NCI-H526 (cell line): Measurements from ENCODE around the gene CRIM1.

Experiments used
- DNase-seq, 2 experiments: peaks; one replicate each; lab custom pipeline; 2025; lab: John Stamatoyannopoulos, UW

The CRIM1 gene

GRCh38 chr2:36425608-36426355, 70.2 kb downstream of the CRIM1 start:
- no peak for DNase-seq

- DNase-seq: no peak
These were observed 72.2 kb downstream of the CRIM1 start for GRCh38 chr2:36427790-36428243.

GRCh38 chr2:36430549-36430948, 75.0 kb downstream of the CRIM1 start:
- DNase-seq: no peak

- DNase-seq: no peak
These were observed 76.9 kb downstream of the CRIM1 start for GRCh38 chr2:36432479-36432878.

GRCh38 chr2:36433311-36434217, 78.0 kb downstream of the CRIM1 start:
- peak in 1 of 2 experiments; percentile 21 for DNase-seq

- DNase-seq: no peak
These were observed 82.9 kb downstream of the CRIM1 start for GRCh38 chr2:36438449-36438977.

GRCh38 chr2:36439084-36439483, 83.5 kb downstream of the CRIM1 start:
- no peak for DNase-seq

- no peak for DNase-seq
These were observed 85.6 kb downstream of the CRIM1 start for GRCh38 chr2:36441065-36441625.

- no peak for DNase-seq
These were observed 86.2 kb downstream of the CRIM1 start for GRCh38 chr2:36441816-36442215.

- no peak for DNase-seq
These were observed 88.8 kb downstream of the CRIM1 start for GRCh38 chr2:36444216-36444936.

GRCh38 chr2:36445185-36445866, 89.7 kb downstream of the CRIM1 start:
- DNase-seq: no peak

- DNase-seq: no peak
These were observed 90.7 kb downstream of the CRIM1 start for GRCh38 chr2:36446294-36446693.

GRCh38 chr2:36449213-36449612, 93.6 kb downstream of the CRIM1 start:
- no peak for DNase-seq

- DNase-seq: no peak
These were observed 94.4 kb downstream of the CRIM1 start for GRCh38 chr2:36449943-36450392.

GRCh38 chr2:36450466-36451196, 95.1 kb downstream of the CRIM1 start:
- no peak for DNase-seq

- no peak for DNase-seq
These were observed 95.9 kb downstream of the CRIM1 start for GRCh38 chr2:36451512-36451911.

- no peak for DNase-seq
These were observed 96.7 kb downstream of the CRIM1 start for GRCh38 chr2:36452260-36452659.

GRCh38 chr2:36453652-36454051, 98.1 kb downstream of the CRIM1 start:
- DNase-seq: no peak

GRCh38 chr2:36455011-36455410, 99.4 kb downstream of the CRIM1 start:
- DNase-seq: no peak

GRCh38 chr2:36455788-36456187, 100.2 kb downstream of the CRIM1 start:
- DNase-seq: no peak
